Activated CD4-positive, alpha-beta T cell treated with anti-CD3 and anti-CD28 coated beads, Interleukin-2, Interleukin-4, amounts not matched to agents 100 ng/mL and 50 ng/mL, durations not matched to agents 16 hours and 8 hours (primary cell): ENCODE data around the gene COPS2.
"Not testable (repeated sequence)": the region's sequence is repeated elsewhere in the genome, so short reads cannot be mapped to it uniquely, and the experiment has no call there.

Experiments used
- DNase-seq: peaks from one replicate; pipeline ENCODE4 v3.0.0-alpha.2; 2020; ENCODE audit warnings: low spot score

COPS2 gene

GRCh38 chr15:49103002-49103401 is 52.4 kb downstream of the COPS2 start:
- DNase-seq = peak; percentile 5

- no peak for DNase-seq
Observed at GRCh38 chr15:49101536-49101935, 53.9 kb downstream of the COPS2 start.

GRCh38 chr15:49096090-49096750 is 59.2 kb downstream of the COPS2 start:
- DNase-seq = no peak

GRCh38 chr15:49094923-49095322 is 60.5 kb downstream of the COPS2 start:
- no peak for DNase-seq

GRCh38 chr15:49093252-49094105 is 61.9 kb downstream of the COPS2 start:
- no peak for DNase-seq

- DNase-seq = no peak
Observed at GRCh38 chr15:49088996-49089395, 66.4 kb downstream of the COPS2 start.

GRCh38 chr15:49085696-49086459 is 69.5 kb downstream of the COPS2 start:
- DNase-seq = no peak

- DNase-seq = no peak
Observed at GRCh38 chr15:49084285-49084570, 71.2 kb downstream of the COPS2 start.

- no peak for DNase-seq
Observed at GRCh38 chr15:49083401-49084284, 71.8 kb downstream of the COPS2 start.

GRCh38 chr15:49082960-49083359 is 72.4 kb downstream of the COPS2 start:
- no peak for DNase-seq

- no peak for DNase-seq
Observed at GRCh38 chr15:49079340-49080039, 75.9 kb downstream of the COPS2 start.

- no peak for DNase-seq
Observed at GRCh38 chr15:49075881-49076280, 79.5 kb downstream of the COPS2 start.

GRCh38 chr15:49074589-49075287 is 80.7 kb downstream of the COPS2 start:
- DNase-seq = not testable (repeated sequence)
